ENCODE results near the gene TBL1Y.

TBL1Y gene

GRCh38 chrY:6921061-6921460 lies 10.6 kb downstream of the TBL1Y start:
- Histone ChIP-seq H3K4me3 (ENCODE audit: low read length) (no peak overlapping the region), H3K27me3 (ENCODE audit: control insufficient read depth, insufficient read depth, low read length) (no peaks in the 10 kb centered on the region), H3K27ac (ENCODE audit: low read length) (no peak overlapping the region), H3K9me3 (ENCODE audit: control insufficient read depth, insufficient read depth, low read length) (no peaks in the 10 kb centered on the region), H3K4me1 (ENCODE audit: control insufficient read depth, insufficient read depth, low read length) (no peaks in the 10 kb centered on the region), H3K36me3 (ENCODE audit: control insufficient read depth, insufficient read depth, low read length) (no peaks in the 10 kb centered on the region)
- WGBS (ENCODE audit: insufficient coverage, insufficient read length): no CpG with 5 or more reads among the region's 2 CpGs
- DNase-seq (ENCODE audit: low read depth, low spot score): no peak

DNA sequence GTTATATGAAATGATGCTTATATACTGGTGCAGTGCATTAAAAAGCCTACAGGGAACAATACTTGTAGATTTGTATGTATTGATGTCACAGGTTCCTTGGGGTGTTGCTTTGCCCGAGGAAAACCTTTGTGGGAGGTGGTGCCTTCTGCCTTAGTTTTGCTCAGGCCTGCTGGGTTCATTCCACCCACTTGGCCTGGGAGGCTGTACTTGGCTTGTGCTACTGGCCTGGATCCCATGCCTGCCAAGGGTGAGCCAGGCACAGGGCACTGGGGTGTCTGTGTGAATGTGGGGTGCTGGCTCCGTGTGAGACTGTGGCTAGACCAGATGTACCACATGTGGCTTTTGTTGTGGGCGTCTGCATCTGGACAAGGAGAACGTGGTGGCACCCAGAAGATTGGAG lies 17.8 kb downstream of the TBL1Y start:
- H3K4me3 ChIP-seq (ENCODE audit: low read length): no peak overlapping the region
- H3K27me3 ChIP-seq (ENCODE audit: control insufficient read depth, insufficient read depth, low read length): no peaks in the 10 kb centered on the region
- H3K9me3 ChIP-seq (ENCODE audit: control insufficient read depth, insufficient read depth, low read length): no peaks in the 10 kb centered on the region
- no CpG with 5 or more reads among the region's 4 CpGs for WGBS (ENCODE audit: insufficient coverage, insufficient read length)
- no peaks in the 10 kb centered on the region for H3K4me1 ChIP-seq (ENCODE audit: control insufficient read depth, insufficient read depth, low read length)
- no peak for DNase-seq (ENCODE audit: low read depth, low spot score)
- H3K36me3 ChIP-seq (ENCODE audit: control insufficient read depth, insufficient read depth, low read length): no peaks in the 10 kb centered on the region
- no peak overlapping the region for H3K27ac ChIP-seq (ENCODE audit: low read length)

GRCh38 chrY:6929237-6929636 lies 18.7 kb downstream of the TBL1Y start:
- Histone ChIP-seq H3K27ac (ENCODE audit: low read length) (no peak overlapping the region), H3K27me3 (ENCODE audit: control insufficient read depth, insufficient read depth, low read length) (no peaks in the 10 kb centered on the region), H3K36me3 (ENCODE audit: control insufficient read depth, insufficient read depth, low read length) (no peaks in the 10 kb centered on the region), H3K4me3 (ENCODE audit: low read length) (no peak overlapping the region), H3K9me3 (ENCODE audit: control insufficient read depth, insufficient read depth, low read length) (no peaks in the 10 kb centered on the region), H3K4me1 (ENCODE audit: control insufficient read depth, insufficient read depth, low read length) (no peaks in the 10 kb centered on the region)
- WGBS (ENCODE audit: insufficient coverage, insufficient read length): no CpG with 5 or more reads among the region's 1 CpG
- no peak for DNase-seq (ENCODE audit: low read depth, low spot score)

GRCh38 chrY:6931779-6932396 lies 21.4 kb downstream of the TBL1Y start:
- H3K4me1 ChIP-seq (ENCODE audit: control insufficient read depth, insufficient read depth, low read length): no peaks in the 10 kb centered on the region
- H3K9me3 ChIP-seq (ENCODE audit: control insufficient read depth, insufficient read depth, low read length): no peaks in the 10 kb centered on the region
- no peak for DNase-seq (ENCODE audit: low read depth, low spot score)
- H3K27ac ChIP-seq (ENCODE audit: low read length): no peak overlapping the region
- no CpG with 5 or more reads among the region's 4 CpGs for WGBS (ENCODE audit: insufficient coverage, insufficient read length)
- no peaks in the 10 kb centered on the region for H3K27me3 ChIP-seq (ENCODE audit: control insufficient read depth, insufficient read depth, low read length)
- H3K36me3 ChIP-seq (ENCODE audit: control insufficient read depth, insufficient read depth, low read length): no peaks in the 10 kb centered on the region
- no peak overlapping the region for H3K4me3 ChIP-seq (ENCODE audit: low read length)

DNA sequence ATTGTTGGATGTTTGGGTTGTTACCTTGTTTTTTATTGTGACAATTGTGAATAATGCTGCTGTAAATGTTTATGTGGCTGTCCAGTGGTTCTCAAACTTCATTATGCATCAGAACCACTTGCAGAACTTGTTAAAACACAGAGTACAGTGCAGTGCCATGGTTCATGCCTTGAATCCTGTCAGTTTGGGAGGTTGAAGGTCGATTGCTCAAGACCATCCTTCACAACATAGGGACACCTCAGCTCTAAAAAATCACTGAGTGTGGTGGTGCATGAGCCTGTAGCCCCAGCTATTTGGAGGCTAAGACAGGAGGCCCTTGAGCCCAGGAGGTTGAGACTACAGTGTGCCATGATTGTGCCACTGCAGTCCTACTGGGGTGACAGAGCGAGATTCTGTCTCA lies 25.0 kb downstream of the TBL1Y start:
- H3K9me3 ChIP-seq (ENCODE audit: control insufficient read depth, insufficient read depth, low read length): no peaks in the 10 kb centered on the region
- no peak overlapping the region for H3K4me3 ChIP-seq (ENCODE audit: low read length)
- no peaks in the 10 kb centered on the region for H3K27me3 ChIP-seq (ENCODE audit: control insufficient read depth, insufficient read depth, low read length)
- H3K36me3 ChIP-seq (ENCODE audit: control insufficient read depth, insufficient read depth, low read length): no peaks in the 10 kb centered on the region
- H3K4me1 ChIP-seq (ENCODE audit: control insufficient read depth, insufficient read depth, low read length): no peaks in the 10 kb centered on the region
- WGBS (ENCODE audit: insufficient coverage, insufficient read length): no CpG with 5 or more reads among the region's 2 CpGs
- DNase-seq (ENCODE audit: low read depth, low spot score): no peak
- no peak overlapping the region for H3K27ac ChIP-seq (ENCODE audit: low read length)

DNA sequence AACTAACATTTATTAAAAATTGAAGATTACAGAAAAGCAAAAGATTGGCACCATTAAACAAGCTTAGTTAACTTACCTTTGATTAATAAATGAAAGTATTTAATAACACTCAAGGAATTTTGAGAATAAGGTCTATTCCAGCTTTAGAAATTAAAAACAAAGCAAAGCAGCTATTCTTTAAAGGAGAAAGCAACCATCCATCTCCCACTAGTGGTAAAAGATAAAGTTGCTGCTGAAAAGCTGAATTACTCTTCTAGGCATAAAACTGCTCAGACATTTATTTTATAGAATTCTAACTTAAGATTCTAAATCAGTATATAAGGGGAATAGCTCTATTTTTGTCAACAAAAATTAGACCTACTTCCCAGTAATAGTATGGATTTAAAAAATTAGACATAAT lies 37.2 kb downstream of the TBL1Y start:
- H3K27me3 ChIP-seq (ENCODE audit: control insufficient read depth, insufficient read depth, low read length): no peaks in the 10 kb centered on the region

GRCh38 chrY:6948378-6948777 lies 37.9 kb downstream of the TBL1Y start:
- Histone ChIP-seq H3K4me3 (ENCODE audit: low read length) (no peak overlapping the region), H3K27me3 (ENCODE audit: control insufficient read depth, insufficient read depth, low read length) (no peaks in the 10 kb centered on the region), H3K27ac (ENCODE audit: low read length) (no peak overlapping the region), H3K9me3 (ENCODE audit: control insufficient read depth, insufficient read depth, low read length) (no peaks in the 10 kb centered on the region), H3K36me3 (ENCODE audit: control insufficient read depth, insufficient read depth, low read length) (no peaks in the 10 kb centered on the region), H3K4me1 (ENCODE audit: control insufficient read depth, insufficient read depth, low read length) (no peaks in the 10 kb centered on the region)
- DNase-seq (ENCODE audit: low read depth, low spot score): no peak
- no CpG with 5 or more reads among the region's 13 CpGs for WGBS (ENCODE audit: insufficient coverage, insufficient read length)

More for the DNA sequence above, 37.2 kb downstream of the TBL1Y start:
- H3K27ac ChIP-seq (ENCODE audit: low read length): no peak overlapping the region
- no peaks in the 10 kb centered on the region for H3K9me3 ChIP-seq (ENCODE audit: control insufficient read depth, insufficient read depth, low read length)
- no peaks in the 10 kb centered on the region for H3K4me1 ChIP-seq (ENCODE audit: control insufficient read depth, insufficient read depth, low read length)
- no peaks in the 10 kb centered on the region for H3K36me3 ChIP-seq (ENCODE audit: control insufficient read depth, insufficient read depth, low read length)
- H3K4me3 ChIP-seq (ENCODE audit: low read length): no peak overlapping the region
- no peak for DNase-seq (ENCODE audit: low read depth, low spot score)

GRCh38 chrY:6949947-6950346 lies 39.5 kb downstream of the TBL1Y start:
- Histone ChIP-seq H3K9me3 (ENCODE audit: control insufficient read depth, insufficient read depth, low read length) (no peaks in the 10 kb centered on the region), H3K36me3 (ENCODE audit: control insufficient read depth, insufficient read depth, low read length) (no peaks in the 10 kb centered on the region), H3K27me3 (ENCODE audit: control insufficient read depth, insufficient read depth, low read length) (no peaks in the 10 kb centered on the region), H3K4me3 (ENCODE audit: low read length) (no peak overlapping the region), H3K4me1 (ENCODE audit: control insufficient read depth, insufficient read depth, low read length) (no peaks in the 10 kb centered on the region), H3K27ac (ENCODE audit: low read length) (no peak overlapping the region)
- no CpG with 5 or more reads among the region's 4 CpGs for WGBS (ENCODE audit: insufficient coverage, insufficient read length)
- no peak for DNase-seq (ENCODE audit: low read depth, low spot score)

GRCh38 chrY:6964732-6965131 lies 54.2 kb downstream of the TBL1Y start:
- Histone ChIP-seq H3K9me3 (ENCODE audit: control insufficient read depth, insufficient read depth, low read length) (no peaks in the 10 kb centered on the region), H3K36me3 (ENCODE audit: control insufficient read depth, insufficient read depth, low read length) (no peaks in the 10 kb centered on the region), H3K4me3 (ENCODE audit: low read length) (no peak overlapping the region), H3K27ac (ENCODE audit: low read length) (no peak overlapping the region), H3K27me3 (ENCODE audit: control insufficient read depth, insufficient read depth, low read length) (no peaks in the 10 kb centered on the region), H3K4me1 (ENCODE audit: control insufficient read depth, insufficient read depth, low read length) (no peaks in the 10 kb centered on the region; the same call in 1 of the 2 replicates)
- whole genome bisulfite sequencing (ENCODE audit: insufficient coverage, insufficient read length): no CpG with 5 or more reads among the region's 11 CpGs
- peak; percentile 37 for DNase-seq (ENCODE audit: low read depth, low spot score)

GRCh38 chrY:6966521-6966920 lies 56.0 kb downstream of the TBL1Y start:
- Histone ChIP-seq H3K4me1 (ENCODE audit: control insufficient read depth, insufficient read depth, low read length) (no peaks in the 10 kb centered on the region; the same call in 1 of the 2 replicates), H3K36me3 (ENCODE audit: control insufficient read depth, insufficient read depth, low read length) (no peaks in the 10 kb centered on the region), H3K27me3 (ENCODE audit: control insufficient read depth, insufficient read depth, low read length) (no peaks in the 10 kb centered on the region), H3K4me3 (ENCODE audit: low read length) (no peak overlapping the region), H3K27ac (ENCODE audit: low read length) (no peak overlapping the region), H3K9me3 (ENCODE audit: control insufficient read depth, insufficient read depth, low read length) (no peaks in the 10 kb centered on the region)
- DNase-seq (ENCODE audit: low read depth, low spot score): no peak
- no CpG with 5 or more reads among the region's 3 CpGs for WGBS (ENCODE audit: insufficient coverage, insufficient read length)

- DNase-seq (ENCODE audit: low read depth, low spot score): no peak
- no peak overlapping the region for H3K27ac ChIP-seq (ENCODE audit: low read length)
- H3K4me1 ChIP-seq (ENCODE audit: control insufficient read depth, insufficient read depth, low read length): no peaks in the 10 kb centered on the region; the same call in 1 of the 2 replicates
- no CpG with 5 or more reads among the region's 5 CpGs for WGBS (ENCODE audit: insufficient coverage, insufficient read length)
- H3K4me3 ChIP-seq (ENCODE audit: low read length): no peak overlapping the region
- no peaks in the 10 kb centered on the region for H3K9me3 ChIP-seq (ENCODE audit: control insufficient read depth, insufficient read depth, low read length)
- no peaks in the 10 kb centered on the region for H3K36me3 ChIP-seq (ENCODE audit: control insufficient read depth, insufficient read depth, low read length)
- H3K27me3 ChIP-seq (ENCODE audit: control insufficient read depth, insufficient read depth, low read length): no peaks in the 10 kb centered on the region
These were observed 57.2 kb downstream of the TBL1Y start for GRCh38 chrY:6967736-6968135.
